SK-N-SH (cell line): Measurements from ENCODE around the gene TXNDC11. TPM values are rescaled to one million over a fixed set of nuclear protein-coding genes. Genes with fewer than 3 reads are reported as not detected.

Source experiments
- CTCF ChIA-PET: fragments of 300-600, 350-600 bp; formaldehyde crosslinking; extraction: SDS; loops from one replicate; lab custom pipeline; 2021; lab: Yijun Ruan, JAX
- POLR2A ChIA-PET: fragments of 350-600 bp; sonication (Branson Sonifier 250); formaldehyde crosslinking; extraction: SDS; loops from one replicate; lab custom pipeline; 2020; ENCODE audit warnings: antibody characterized with exemption, inconsistent platforms; lab: Yijun Ruan, JAX
- DNase-seq: peaks from one replicate; pipeline ENCODE4 v3.0.0; 2012
- H2AFZ ChIP-seq: fragments of 200-600 bp; sonication (generic); 2 replicates; pipeline ENCODE4 v1.8.1; 2016; ENCODE audit warnings: antibody characterized with exemption, mild to moderate bottlenecking, low read depth
- H3F3A ChIP-seq: fragments of 200-600 bp; sonication (generic); replicated peaks from 2 replicates; pipeline ENCODE3; 2016; ENCODE audit warnings: antibody characterized with exemption, mild to moderate bottlenecking; ENCODE audit not compliant: insufficient read depth
- H3K27ac ChIP-seq, 2 experiments: fragments of 200-500 bp in 1 of 2; fragments of 200-600 bp in 1 of 2; sonication (Bioruptor generic) in 1 of 2; sonication (generic), shearing (Covaris generic) in 1 of 2; 2 replicates each; pipeline versions ENCODE4 v1.5.1 to v1.6.1; 2014 to 2016; ENCODE audit warnings: low read depth in 2 of 2, inconsistent platforms in 1 of 2, low read length in 1 of 2, mild to moderate bottlenecking in 1 of 2, mixed read lengths in 1 of 2
- H3K27me3 ChIP-seq: fragments of 200-600 bp; sonication (generic), shearing (Covaris generic); 2 replicates; pipeline ENCODE4 v1.6.1; 2016; ENCODE audit warnings: mixed run types; ENCODE audit not compliant: insufficient read depth
- H3K36me3 ChIP-seq, 2 experiments: fragments of 200-500 bp in 1 of 2; fragments of 200-600 bp in 1 of 2; sonication (Bioruptor generic) in 1 of 2; sonication (generic) in 1 of 2; replicated peaks in 1 of 2; 2 replicates each; pipeline versions ENCODE3 to v1.5.1; 2014 to 2016; ENCODE audit warnings: low read length in 1 of 2, mild to moderate bottlenecking in 1 of 2; ENCODE audit not compliant: insufficient read depth in 2 of 2, control insufficient read depth in 1 of 2
- H3K4me1 ChIP-seq, 2 experiments: fragments of 200-500 bp in 1 of 2; fragments of 200-600 bp in 1 of 2; sonication (Bioruptor generic) in 1 of 2; sonication (generic), shearing (Covaris generic) in 1 of 2; 2 replicates each; pipeline versions ENCODE4 v1.5.1 to v1.6.1; 2014 to 2016; ENCODE audit warnings: low read depth in 1 of 2, low read length in 1 of 2, mixed run types in 1 of 2; ENCODE audit not compliant: insufficient read depth in 2 of 2, control insufficient read depth in 1 of 2
- H3K4me2 ChIP-seq: fragments of 200-600 bp; sonication (generic), shearing (Covaris generic); 2 replicates; pipeline ENCODE4 v1.6.1; 2017; ENCODE audit warnings: mixed run types
- H3K4me3 ChIP-seq, 2 experiments: fragments of 200-500 bp in 1 of 2; fragments of 200-600 bp in 1 of 2; sonication (Bioruptor generic) in 1 of 2; sonication (generic), shearing (Covaris generic) in 1 of 2; 2 replicates each; pipeline versions ENCODE4 v1.5.1 to v1.8.1; 2014 to 2016; ENCODE audit warnings: low read depth in 2 of 2, inconsistent platforms in 1 of 2, low read length in 1 of 2, mild to moderate bottlenecking in 1 of 2, mixed read lengths in 1 of 2, moderate library complexity in 1 of 2
- H3K79me2 ChIP-seq: fragments of 200-600 bp; sonication (generic); 2 replicates; pipeline ENCODE4 v1.8.1; 2017; ENCODE audit warnings: mild to moderate bottlenecking; ENCODE audit not compliant: insufficient read depth
- H3K9ac ChIP-seq: fragments of 200-600 bp; sonication (generic); 2 replicates; pipeline ENCODE4 v1.6.1; 2017; ENCODE audit warnings: mixed run types
- H3K9me2 ChIP-seq: fragments of 200-600 bp; sonication (generic); 2 replicates; pipeline ENCODE4 v1.6.1; 2017; ENCODE audit warnings: mixed run types
- H3K9me3 ChIP-seq: fragments of 200-600 bp; sonication (generic); 2 replicates; pipeline ENCODE4 v1.6.1; 2017; ENCODE audit warnings: mixed run types, mild to moderate bottlenecking, moderate library complexity
- H4K20me1 ChIP-seq: fragments of 200-600 bp; sonication (generic); 2 replicates; pipeline ENCODE4 v1.6.1; 2017; ENCODE audit warnings: mild to moderate bottlenecking, mixed run types; ENCODE audit not compliant: insufficient read depth
- CHD2 ChIP-seq: fragments of 150-350 bp; IDR thresholded peaks from 2 replicates; pipeline ENCODE4 v1.6.1; 2018; ENCODE audit warnings: low read length; ENCODE audit not compliant: partially characterized antibody
- CTCF ChIP-seq: fragments of 200-600 bp; sonication (generic); IDR thresholded peaks from 2 replicates; pipeline ENCODE4 v1.6.1; 2017; ENCODE audit warnings: antibody characterized with exemption, mild to moderate bottlenecking, moderate library complexity
- ELF1 ChIP-seq: IDR thresholded peaks from 2 replicates; pipeline ENCODE4 v1.4.0; 2012
- FOSL2 ChIP-seq: IDR thresholded peaks from 2 replicates; pipeline ENCODE4 v1.4.0; 2012; ENCODE audit warnings: low read depth, mild to moderate bottlenecking, moderate library complexity, borderline replicate concordance
- FOXM1 ChIP-seq: IDR thresholded peaks from 2 replicates; pipeline ENCODE4 v1.4.0; 2012; ENCODE audit warnings: low read depth, mild to moderate bottlenecking
- GABPA ChIP-seq: IDR thresholded peaks from 2 replicates; pipeline ENCODE4 v1.4.0; 2012; ENCODE audit warnings: low read depth, mild to moderate bottlenecking
- GATA2 ChIP-seq: sonication (generic); formaldehyde crosslinking; IDR thresholded peaks from 2 replicates; pipeline ENCODE4 v1.5.0; 2020; ENCODE audit warnings: mild to moderate bottlenecking, missing genetic modification reagents
- JUND ChIP-seq: IDR thresholded peaks from 2 replicates; pipeline ENCODE4 v1.4.0; 2012
- MEF2A ChIP-seq: IDR thresholded peaks from 2 replicates; pipeline ENCODE4 v1.4.0; 2012; ENCODE audit warnings: low read depth, borderline replicate concordance
- NFIC ChIP-seq: IDR thresholded peaks from 2 replicates; pipeline ENCODE4 v1.4.0; 2012; ENCODE audit warnings: borderline replicate concordance
- NRF1 ChIP-seq: IDR thresholded peaks from 2 replicates; pipeline ENCODE4 v1.6.1; 2012; ENCODE audit warnings: low read depth, mild to moderate bottlenecking, low read length
- PBX3 ChIP-seq: IDR thresholded peaks from 2 replicates; pipeline ENCODE4; 2012
- RXRA ChIP-seq: IDR thresholded peaks from 2 replicates; pipeline ENCODE4 v1.4.0; 2012; ENCODE audit warnings: low read depth, mild to moderate bottlenecking, borderline replicate concordance
- SIN3A ChIP-seq: IDR thresholded peaks from 2 replicates; pipeline ENCODE4 v1.6.1; 2012; ENCODE audit warnings: low read depth, mild to moderate bottlenecking, low read length, moderate library complexity, borderline replicate concordance
- SMC3 ChIP-seq: IDR thresholded peaks from 2 replicates; pipeline ENCODE4 v1.6.1; 2012; ENCODE audit warnings: low read depth, low read length, improper control_type of control experiment
- TAF1 ChIP-seq: IDR thresholded peaks from 2 replicates; pipeline ENCODE4 v1.6.1; 2012; ENCODE audit warnings: low read depth, mild to moderate bottlenecking, low read length, moderate library complexity, borderline replicate concordance
- USF1 ChIP-seq: IDR thresholded peaks from 2 replicates; pipeline ENCODE4 v1.4.0; 2012; ENCODE audit warnings: low read depth, borderline replicate concordance
- USF2 ChIP-seq: fragments of 150-350 bp; IDR thresholded peaks from 2 replicates; pipeline ENCODE4 v1.6.1; 2017; ENCODE audit warnings: antibody characterized with exemption, low read length, low read depth, borderline replicate concordance
- WGBS: methylation state at CpG from one replicate; pipeline ENCODE4 v1.1.6; 2017; ENCODE audit warnings: low lambda C conversion rate; 5-methylcytosine and 5-hydroxymethylcytosine counted together
- polyA plus RNA-seq, 3 experiments: library from polyadenylated mRNA; depleted of rRNA; stranded (reverse); fragments of >200 nt; gene quantifications; 2 replicates each; pipeline ENCODE4 v1.2.3, GENCODE V29; 2012

TXNDC11 gene
- polyA plus RNA-seq, 1 of the 3 experiments (the other 2 are of a cell fraction) = 37.0 TPM

GRCh38 chr16:11650641-11651591 lies 91.7 kb downstream of the TXNDC11 start:
- Histone ChIP-seq H3K79me2 (no peaks in the 10 kb centered on the region), H3F3A (no peaks in the 10 kb centered on the region), H4K20me1 (no peaks in the 10 kb centered on the region), H3K4me2 (no peak overlapping the region), H3K9ac (no peak overlapping the region), H3K36me3 (no peaks in the 10 kb centered on the region), H3K9me3 (no peaks in the 10 kb centered on the region), H3K9me2 (no peaks in the 10 kb centered on the region), H3K27ac (no peak overlapping the region), H2AFZ (no peak overlapping the region), H3K27me3 (no peaks in the 10 kb centered on the region)
- POLR2A ChIA-PET = no interaction called here
- DNase-seq = no peak
- CTCF ChIA-PET = interaction anchor here (2.3 to 2.7 kb wide), 2 partner anchors 10 to 255 kb away, joined by 5 to 14 read pairs; no protein-coding TSS in a partner anchor
- no peak for TF ChIP-seq NRF1
- no peak for TF ChIP-seq GABPA
- no peak for TF ChIP-seq PBX3
- no peak for TF ChIP-seq FOXM1
- TF ChIP-seq RXRA = no peak
- TF ChIP-seq, all 33 proteins: peak for 0
- 79% methylated on average over 12 of the region's 18 CpGs for WGBS
- H3K4me1 ChIP-seq = no peaks in the 10 kb centered on the region
- H3K4me3 ChIP-seq = no peak overlapping the region

- Histone ChIP-seq H3K79me2 (no peaks in the 10 kb centered on the region), H3K9ac (no peak overlapping the region), H3K9me2 (no peaks in the 10 kb centered on the region), H3K4me2 (no peak overlapping the region), H3K27me3 (no peaks in the 10 kb centered on the region), H2AFZ (no peak overlapping the region), H4K20me1 (no peaks in the 10 kb centered on the region), H3K36me3 (no peaks in the 10 kb centered on the region), H3K9me3 (no peaks in the 10 kb centered on the region), H3K4me3 (no peak overlapping the region), H3K27ac (no peak overlapping the region), H3K4me1 (no peaks in the 10 kb centered on the region), H3F3A (no peaks in the 10 kb centered on the region)
- no peak for DNase-seq
- CTCF ChIA-PET = interaction anchor here (0.9 to 2.7 kb wide), 3 partner anchors 8 to 250 kb away, joined by 3 to 14 read pairs (median 3); no protein-coding TSS in a partner anchor
- WGBS = 56% methylated on average over 7 of the region's 7 CpGs
- TF ChIP-seq USF1 (no peak), PBX3 (no peak), MEF2A (no peak), SMC3 (no peak), CHD2 (no peak), ELF1 (no peak), USF2 (no peak), JUND (no peak), FOSL2 (no peak), CTCF (no peak), NFIC (no peak), TAF1 (no peak), GATA2 (CRISPR knock-in tag) (no peak), SIN3A (no peak), RXRA (no peak)
- POLR2A ChIA-PET = no interaction called here
Measured at GRCh38 chr16:11649276-11649675, 93.4 kb downstream of the TXNDC11 start.
